ENCODE data around the gene IFIT5.

DNA sequence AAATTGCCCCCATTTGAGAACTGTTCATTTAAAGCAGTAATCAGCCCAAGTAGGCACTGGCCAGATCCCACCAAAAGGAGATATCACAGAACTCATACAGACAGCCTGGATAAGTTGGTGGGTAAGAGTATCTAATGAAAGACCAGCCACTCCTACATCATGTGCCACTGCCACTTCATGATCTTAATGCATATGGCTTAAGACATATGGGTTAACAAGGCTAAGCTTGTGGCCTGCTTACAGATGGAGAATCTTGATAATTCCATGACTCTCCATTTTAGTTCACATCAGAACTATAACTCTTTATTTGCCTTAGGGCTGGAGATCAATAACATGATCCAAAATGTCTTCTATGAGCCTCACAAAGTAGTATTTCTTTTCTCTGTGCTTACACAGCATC lies 43.3 kb upstream of the IFIT5 start:
- TF ChIP-seq POLR2A (IDR thresholded peaks at IDR 0.05; ENCODE audit: low read length) (no peak), GATA1 (IDR thresholded peaks at IDR 0.05; ENCODE audit: low read depth, low read length) (no peak)
